HEK293T (cell line): ENCODE data around the gene RNF25.

Experiments used
- ARNT ChIP-seq: fragments of 450-650 bp; IDR thresholded peaks from 2 replicates; pipeline ENCODE4 v1.6.1; 2017; ENCODE audit warnings: mild to moderate bottlenecking
- BHLHE40 ChIP-seq: fragments of 450-650 bp; IDR thresholded peaks from 2 replicates; pipeline ENCODE4 v1.6.1; 2016; ENCODE audit warnings: mild to moderate bottlenecking, moderate library complexity, borderline replicate concordance
- ELF4 ChIP-seq: fragments of 450-650 bp; IDR thresholded peaks from 2 replicates; pipeline ENCODE4 v1.6.1; 2017; ENCODE audit warnings: antibody characterized with exemption
- FOXA1 ChIP-seq: fragments of 450-650 bp; IDR thresholded peaks from 2 replicates; pipeline ENCODE4 v1.6.1; 2016; ENCODE audit warnings: mild to moderate bottlenecking
- FOXK2 ChIP-seq: fragments of 450-650 bp; IDR thresholded peaks from 2 replicates; pipeline ENCODE4 v1.6.1; 2016; ENCODE audit warnings: mild to moderate bottlenecking
- FOXM1 ChIP-seq: fragments of 450-650 bp; IDR thresholded peaks from 2 replicates; pipeline ENCODE4 v1.6.1; 2017; ENCODE audit warnings: mild to moderate bottlenecking, borderline replicate concordance
- HDGF ChIP-seq: fragments of 450-650 bp; IDR thresholded peaks from 2 replicates; pipeline ENCODE4 v1.6.1; 2017; ENCODE audit warnings: antibody characterized with exemption, borderline replicate concordance
- SP1 ChIP-seq: fragments of 450-650 bp; IDR thresholded peaks from 2 replicates; pipeline ENCODE4 v1.6.1; 2017
- SUZ12 ChIP-seq: fragments of 450-650 bp; IDR thresholded peaks from 2 replicates; pipeline ENCODE4 v1.6.1; 2016; ENCODE audit warnings: mild to moderate bottlenecking
- TARDBP ChIP-seq: fragments of 450-650 bp; IDR thresholded peaks from 2 replicates; pipeline ENCODE4 v1.6.1; 2016
- ZNF384 ChIP-seq: fragments of 450-650 bp; IDR thresholded peaks from 2 replicates; pipeline ENCODE4 v1.6.1; 2016

- TF ChIP-seq FOXA1, result no peak
- TF ChIP-seq HDGF, result no peak
- TF ChIP-seq SUZ12, result no peak
- no peak for TF ChIP-seq ZNF384
- no peak for TF ChIP-seq TARDBP
- no peak for TF ChIP-seq FOXK2
- TF ChIP-seq SP1, result no peak
- TF ChIP-seq ARNT, result no peak
- TF ChIP-seq BHLHE40, result no peak
- TF ChIP-seq FOXM1, result no peak
- no peak for TF ChIP-seq ELF4
Observed at GRCh38 chr2:218648787-218649100, 23.1 kb downstream of the RNF25 start.
